HepG2 (cell line): ENCODE data around the gene BIRC6. TPM values are rescaled to one million over a fixed set of nuclear protein-coding genes. Genes with fewer than 3 reads are reported as not detected.

Experiments used
- ARHGAP35 ChIP-seq: sonication (generic); formaldehyde crosslinking; IDR thresholded peaks from 2 replicates; pipeline ENCODE4 v1.9.0; 2022; ENCODE audit warnings: mild to moderate bottlenecking, inconsistent platforms, moderate library complexity, missing genetic modification reagents, borderline replicate concordance
- GFI1 ChIP-seq: sonication (generic); formaldehyde crosslinking; IDR thresholded peaks from 2 replicates; pipeline ENCODE4 v1.5.0; 2020; ENCODE audit warnings: missing genetic modification reagents, mild to moderate bottlenecking, borderline replicate concordance
- HNRNPLL ChIP-seq: fragments of 200-400 bp; formaldehyde crosslinking; IDR thresholded peaks from 2 replicates; pipeline ENCODE4 v1.6.1; 2017; ENCODE audit warnings: mild to moderate bottlenecking, low read depth, low read length; ENCODE audit not compliant: poor library complexity, severe bottlenecking
- KDM6A ChIP-seq: IDR thresholded peaks from 2 replicates; pipeline ENCODE4 v1.6.1; 2016; ENCODE audit warnings: low read depth
- ONECUT2 ChIP-seq: sonication (generic); formaldehyde crosslinking; IDR thresholded peaks from 2 replicates; pipeline ENCODE4 v1.4.0; 2020; ENCODE audit warnings: missing genetic modification reagents
- REPIN1 ChIP-seq: sonication (generic); formaldehyde crosslinking; IDR thresholded peaks from 2 replicates; pipeline ENCODE4 v1.8.0; 2022; ENCODE audit warnings: missing genetic modification reagents, low read depth, mild to moderate bottlenecking, borderline replicate concordance
- SMYD3 ChIP-seq: sonication (generic); formaldehyde crosslinking; IDR thresholded peaks from 2 replicates; pipeline ENCODE4 v1.8.1; 2023; ENCODE audit warnings: mild to moderate bottlenecking, missing genetic modification reagents
- TAF1 ChIP-seq: sonication (generic); formaldehyde crosslinking; IDR thresholded peaks from 2 replicates; pipeline ENCODE4 v1.4.0; 2020; ENCODE audit warnings: missing genetic modification reagents
- ZNF136 ChIP-seq: sonication (generic); formaldehyde crosslinking; IDR thresholded peaks from 2 replicates; pipeline ENCODE4 v1.8.1; 2022; ENCODE audit warnings: low read depth, mild to moderate bottlenecking, moderate library complexity, missing genetic modification reagents
- ZNF253 ChIP-seq: sonication (generic); formaldehyde crosslinking; IDR thresholded peaks from 2 replicates; pipeline ENCODE4 v1.8.0; 2022; ENCODE audit warnings: mild to moderate bottlenecking, missing genetic modification reagents, borderline replicate concordance
- ZNF761 ChIP-seq: sonication (generic); formaldehyde crosslinking; conservative IDR thresholded peaks from 2 replicates; pipeline ENCODE4 v1.4.0; 2020; ENCODE audit warnings: mild to moderate bottlenecking, missing genetic modification reagents
- ZNF777 ChIP-seq: sonication (generic); formaldehyde crosslinking; IDR thresholded peaks from 2 replicates; pipeline ENCODE4 v1.4.0; 2020; ENCODE audit warnings: missing genetic modification reagents
- ZNF878 ChIP-seq: sonication (generic); formaldehyde crosslinking; IDR thresholded peaks from 2 replicates; pipeline ENCODE4 v1.8.1; 2023; ENCODE audit warnings: mild to moderate bottlenecking, missing genetic modification reagents, moderate library complexity
- polyA plus RNA-seq, 8 experiments: library from polyadenylated mRNA; depleted of rRNA in 3 of 8; stranded (reverse) in 7 of 8; unstranded in 1 of 8; fragments of >200 nt; fragmentation: Illumina TruSeq in 4 of 8; extraction: Trizol in 4 of 8; gene quantifications; 2 replicates each; pipeline versions ENCODE4 v1.2.1 to v1.2.3, GENCODE V29; 2011 to 2016; ENCODE audit warnings: low read depth in 4 of 8, missing spikeins in 1 of 8, mixed read lengths in 1 of 8; ENCODE audit not compliant: insufficient read depth in 1 of 8
- total RNA-seq, 5 experiments: library from RNA; depleted of rRNA; stranded (reverse); fragments of >200 nt; fragmentation: Illumina TruSeq; extraction: Trizol; gene quantifications; 2 replicates each; pipeline ENCODE4 v1.2.3, GENCODE V29; 2016; ENCODE audit warnings: low read depth in 1 of 5
- TF ChIP-seq, protein P1 (sequence below): IDR thresholded peaks from 2 replicates; pipeline ENCODE4 v1.4.0; 2020; ENCODE audit warnings: mild to moderate bottlenecking, missing genetic modification reagents
- TF ChIP-seq, protein P2 (sequence below): fragments of 450-650 bp; IDR thresholded peaks from 2 replicates; pipeline ENCODE4 v1.6.1; 2017
- TF ChIP-seq, protein P3 (sequence below): sonication (generic); formaldehyde crosslinking; IDR thresholded peaks from 2 replicates; pipeline ENCODE4 v1.5.1; 2020; ENCODE audit warnings: missing genetic modification reagents, mild to moderate bottlenecking, borderline replicate concordance
- TF ChIP-seq, protein P4 (sequence below): sonication (generic); formaldehyde crosslinking; IDR thresholded peaks from 2 replicates; pipeline ENCODE4 v1.4.0; 2020; ENCODE audit warnings: mild to moderate bottlenecking, missing genetic modification reagents

The BIRC6 gene
- total and polyA plus RNA-seq, 2 of the 13 experiments (the other 11 are each of a cell fraction or from before 2014, with no cell fraction given), result 65.6 to 120 TPM

DNA sequence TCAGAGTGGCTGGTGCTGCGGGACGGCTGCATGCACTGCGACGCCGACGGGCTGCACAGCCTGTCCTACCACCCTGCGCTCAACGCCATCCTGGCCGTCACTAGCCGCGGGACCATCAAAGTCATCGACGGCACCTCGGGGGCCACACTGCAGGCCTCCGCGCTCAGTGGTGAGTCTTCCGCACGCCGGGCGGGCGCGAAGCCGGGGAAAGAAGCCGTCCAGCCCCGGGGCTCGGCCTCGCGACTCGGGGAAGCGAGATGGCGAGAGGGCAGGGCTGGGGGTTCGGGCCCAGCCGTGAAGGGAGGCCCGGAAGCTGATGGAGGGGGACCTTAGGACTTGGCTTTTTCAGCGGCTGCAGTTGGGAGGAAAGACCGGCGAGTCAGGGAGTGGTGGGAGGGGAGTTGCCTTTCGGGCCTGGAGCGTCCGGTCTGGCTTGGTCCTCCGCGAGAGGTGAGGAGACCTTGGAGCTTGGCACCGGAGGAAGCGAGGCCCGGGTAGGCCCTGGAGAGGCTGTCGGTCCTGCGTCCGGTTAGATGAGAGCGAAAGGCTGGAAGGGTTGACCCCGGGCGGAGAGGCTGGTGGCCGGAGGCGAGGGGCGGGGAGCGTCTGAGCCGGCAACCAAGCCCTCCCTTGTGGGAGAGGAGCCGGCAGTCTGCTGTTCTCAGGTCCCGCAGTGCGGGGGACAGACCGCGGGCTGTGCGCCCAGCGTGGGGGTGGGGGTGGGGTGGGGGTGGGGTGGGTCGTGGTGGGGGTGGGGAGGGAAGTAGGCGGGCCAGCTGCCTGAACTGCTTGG lies 691 bp downstream of the BIRC6 start (continued):
- TF ChIP-seq ZNF136 (CRISPR knock-in tag) (no peak), KDM6A (CRISPR knock-in tag) (no peak), ZNF777 (peak; percentile 96), HNRNPLL (no peak), TAF1 (CRISPR knock-in tag) (peak; percentile 21), ZNF761 (CRISPR knock-in tag) (peak; percentile 91), ZNF253 (CRISPR knock-in tag) (no peak), ZNF878 (CRISPR knock-in tag) (no peak), SMYD3 (CRISPR knock-in tag) (no peak; the same call in 1 of the 2 replicates), REPIN1 (CRISPR knock-in tag) (0 out of 2 replicates have a peak, but pooled peaks have one; percentile 17), ONECUT2 (CRISPR knock-in tag) (no peak), GFI1 (no peak; the same call in 1 of the 2 replicates), ARHGAP35 (CRISPR knock-in tag) (peak; percentile 98)
- TF ChIP-seq, protein P1, sequence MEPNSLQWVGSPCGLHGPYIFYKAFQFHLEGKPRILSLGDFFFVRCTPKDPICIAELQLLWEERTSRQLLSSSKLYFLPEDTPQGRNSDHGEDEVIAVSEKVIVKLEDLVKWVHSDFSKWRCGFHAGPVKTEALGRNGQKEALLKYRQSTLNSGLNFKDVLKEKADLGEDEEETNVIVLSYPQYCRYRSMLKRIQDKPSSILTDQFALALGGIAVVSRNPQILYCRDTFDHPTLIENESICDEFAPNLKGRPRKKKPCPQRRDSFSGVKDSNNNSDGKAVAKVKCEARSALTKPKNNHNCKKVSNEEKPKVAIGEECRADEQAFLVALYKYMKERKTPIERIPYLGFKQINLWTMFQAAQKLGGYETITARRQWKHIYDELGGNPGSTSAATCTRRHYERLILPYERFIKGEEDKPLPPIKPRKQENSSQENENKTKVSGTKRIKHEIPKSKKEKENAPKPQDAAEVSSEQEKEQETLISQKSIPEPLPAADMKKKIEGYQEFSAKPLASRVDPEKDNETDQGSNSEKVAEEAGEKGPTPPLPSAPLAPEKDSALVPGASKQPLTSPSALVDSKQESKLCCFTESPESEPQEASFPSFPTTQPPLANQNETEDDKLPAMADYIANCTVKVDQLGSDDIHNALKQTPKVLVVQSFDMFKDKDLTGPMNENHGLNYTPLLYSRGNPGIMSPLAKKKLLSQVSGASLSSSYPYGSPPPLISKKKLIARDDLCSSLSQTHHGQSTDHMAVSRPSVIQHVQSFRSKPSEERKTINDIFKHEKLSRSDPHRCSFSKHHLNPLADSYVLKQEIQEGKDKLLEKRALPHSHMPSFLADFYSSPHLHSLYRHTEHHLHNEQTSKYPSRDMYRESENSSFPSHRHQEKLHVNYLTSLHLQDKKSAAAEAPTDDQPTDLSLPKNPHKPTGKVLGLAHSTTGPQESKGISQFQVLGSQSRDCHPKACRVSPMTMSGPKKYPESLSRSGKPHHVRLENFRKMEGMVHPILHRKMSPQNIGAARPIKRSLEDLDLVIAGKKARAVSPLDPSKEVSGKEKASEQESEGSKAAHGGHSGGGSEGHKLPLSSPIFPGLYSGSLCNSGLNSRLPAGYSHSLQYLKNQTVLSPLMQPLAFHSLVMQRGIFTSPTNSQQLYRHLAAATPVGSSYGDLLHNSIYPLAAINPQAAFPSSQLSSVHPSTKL (CRISPR knock-in tag), result no peak
- TF ChIP-seq, protein P2, sequence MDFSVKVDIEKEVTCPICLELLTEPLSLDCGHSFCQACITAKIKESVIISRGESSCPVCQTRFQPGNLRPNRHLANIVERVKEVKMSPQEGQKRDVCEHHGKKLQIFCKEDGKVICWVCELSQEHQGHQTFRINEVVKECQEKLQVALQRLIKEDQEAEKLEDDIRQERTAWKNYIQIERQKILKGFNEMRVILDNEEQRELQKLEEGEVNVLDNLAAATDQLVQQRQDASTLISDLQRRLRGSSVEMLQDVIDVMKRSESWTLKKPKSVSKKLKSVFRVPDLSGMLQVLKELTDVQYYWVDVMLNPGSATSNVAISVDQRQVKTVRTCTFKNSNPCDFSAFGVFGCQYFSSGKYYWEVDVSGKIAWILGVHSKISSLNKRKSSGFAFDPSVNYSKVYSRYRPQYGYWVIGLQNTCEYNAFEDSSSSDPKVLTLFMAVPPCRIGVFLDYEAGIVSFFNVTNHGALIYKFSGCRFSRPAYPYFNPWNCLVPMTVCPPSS, result no peak
- TF ChIP-seq, protein P3, sequence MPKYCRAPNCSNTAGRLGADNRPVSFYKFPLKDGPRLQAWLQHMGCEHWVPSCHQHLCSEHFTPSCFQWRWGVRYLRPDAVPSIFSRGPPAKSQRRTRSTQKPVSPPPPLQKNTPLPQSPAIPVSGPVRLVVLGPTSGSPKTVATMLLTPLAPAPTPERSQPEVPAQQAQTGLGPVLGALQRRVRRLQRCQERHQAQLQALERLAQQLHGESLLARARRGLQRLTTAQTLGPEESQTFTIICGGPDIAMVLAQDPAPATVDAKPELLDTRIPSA (CRISPR knock-in tag), result no peak
- TF ChIP-seq, protein P4, sequence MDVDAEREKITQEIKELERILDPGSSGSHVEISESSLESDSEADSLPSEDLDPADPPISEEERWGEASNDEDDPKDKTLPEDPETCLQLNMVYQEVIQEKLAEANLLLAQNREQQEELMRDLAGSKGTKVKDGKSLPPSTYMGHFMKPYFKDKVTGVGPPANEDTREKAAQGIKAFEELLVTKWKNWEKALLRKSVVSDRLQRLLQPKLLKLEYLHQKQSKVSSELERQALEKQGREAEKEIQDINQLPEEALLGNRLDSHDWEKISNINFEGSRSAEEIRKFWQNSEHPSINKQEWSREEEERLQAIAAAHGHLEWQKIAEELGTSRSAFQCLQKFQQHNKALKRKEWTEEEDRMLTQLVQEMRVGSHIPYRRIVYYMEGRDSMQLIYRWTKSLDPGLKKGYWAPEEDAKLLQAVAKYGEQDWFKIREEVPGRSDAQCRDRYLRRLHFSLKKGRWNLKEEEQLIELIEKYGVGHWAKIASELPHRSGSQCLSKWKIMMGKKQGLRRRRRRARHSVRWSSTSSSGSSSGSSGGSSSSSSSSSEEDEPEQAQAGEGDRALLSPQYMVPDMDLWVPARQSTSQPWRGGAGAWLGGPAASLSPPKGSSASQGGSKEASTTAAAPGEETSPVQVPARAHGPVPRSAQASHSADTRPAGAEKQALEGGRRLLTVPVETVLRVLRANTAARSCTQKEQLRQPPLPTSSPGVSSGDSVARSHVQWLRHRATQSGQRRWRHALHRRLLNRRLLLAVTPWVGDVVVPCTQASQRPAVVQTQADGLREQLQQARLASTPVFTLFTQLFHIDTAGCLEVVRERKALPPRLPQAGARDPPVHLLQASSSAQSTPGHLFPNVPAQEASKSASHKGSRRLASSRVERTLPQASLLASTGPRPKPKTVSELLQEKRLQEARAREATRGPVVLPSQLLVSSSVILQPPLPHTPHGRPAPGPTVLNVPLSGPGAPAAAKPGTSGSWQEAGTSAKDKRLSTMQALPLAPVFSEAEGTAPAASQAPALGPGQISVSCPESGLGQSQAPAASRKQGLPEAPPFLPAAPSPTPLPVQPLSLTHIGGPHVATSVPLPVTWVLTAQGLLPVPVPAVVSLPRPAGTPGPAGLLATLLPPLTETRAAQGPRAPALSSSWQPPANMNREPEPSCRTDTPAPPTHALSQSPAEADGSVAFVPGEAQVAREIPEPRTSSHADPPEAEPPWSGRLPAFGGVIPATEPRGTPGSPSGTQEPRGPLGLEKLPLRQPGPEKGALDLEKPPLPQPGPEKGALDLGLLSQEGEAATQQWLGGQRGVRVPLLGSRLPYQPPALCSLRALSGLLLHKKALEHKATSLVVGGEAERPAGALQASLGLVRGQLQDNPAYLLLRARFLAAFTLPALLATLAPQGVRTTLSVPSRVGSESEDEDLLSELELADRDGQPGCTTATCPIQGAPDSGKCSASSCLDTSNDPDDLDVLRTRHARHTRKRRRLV, result no peak
